ENCODE results near the gene MAP2.

- TF ChIP-seq EZH2 (IDR thresholded peaks at IDR 0.05; ENCODE audit: low read length), result no peak
- no peak for TF ChIP-seq CTCF (optimal IDR thresholded peaks at IDR 0.05 in 1 of 3, IDR thresholded peaks at IDR 0.05 in 1 of 3, conservative IDR thresholded peaks at IDR 0.05 in 1 of 3; ENCODE audit: extremely low read depth in 1 of 3, insufficient read depth in 2 of 3, low read length in 3 of 3)
These were observed 47.2 kb upstream of the MAP2 start for GRCh38 chr2:209376686-209377085.
